HG03469 (cell line): Measurements from ENCODE around the gene NOP14.
"Not testable (repeated sequence)": the region's sequence is repeated elsewhere in the genome, so short reads cannot be mapped to it uniquely, and the experiment has no call there.

ENCODE experiments used
- ATAC-seq: cut with Tn5 transposase; IDR thresholded peaks from one replicate; pipeline ENCODE4 v1.9.1; 2021; ENCODE audit warnings: mild to moderate bottlenecking, moderate library complexity, moderate number of reproducible peaks; ENCODE audit not compliant: unreplicated experiment

NOP14 gene

GRCh38 chr4:2963175-2963965, at the start of gene NOP14, which contains the start of gene GRK4:
Gene NOP14 (minus strand): TSS chr4:2963406. CDS start chr4:2963319, 87 bp downstream.
Gene GRK4 (plus strand): TSS chr4:2963571. CDS start chr4:2964071, 500 bp downstream.
- peak; percentile 91 for ATAC-seq

- no peak for ATAC-seq
Observed at GRCh38 chr4:3011456-3012220, 48.4 kb upstream of the NOP14 start.

- ATAC-seq = no peak
Observed at GRCh38 chr4:3010998-3011397, 47.8 kb upstream of the NOP14 start.

- no peak for ATAC-seq
Observed at GRCh38 chr4:3010577-3010976, 47.4 kb upstream of the NOP14 start.

GRCh38 chr4:3009422-3009821, 46.2 kb upstream of the NOP14 start:
- no peak for ATAC-seq

- ATAC-seq = no peak
Observed at GRCh38 chr4:3007724-3008123, 44.5 kb upstream of the NOP14 start.

GRCh38 chr4:2996415-2996814, 33.2 kb upstream of the NOP14 start:
- ATAC-seq = no peak

- no peak for ATAC-seq
Observed at GRCh38 chr4:2995546-2996265, 32.5 kb upstream of the NOP14 start.

- ATAC-seq = no peak
Observed at GRCh38 chr4:2994917-2995316, 31.7 kb upstream of the NOP14 start.

GRCh38 chr4:2991243-2991642, 28.0 kb upstream of the NOP14 start:
- ATAC-seq = no peak

GRCh38 chr4:2983715-2984114, 20.5 kb upstream of the NOP14 start:
- ATAC-seq = not testable (repeated sequence)

GRCh38 chr4:2982012-2982411, 18.8 kb upstream of the NOP14 start:
- ATAC-seq = no peak

GRCh38 chr4:2981256-2981819, 18.1 kb upstream of the NOP14 start:
- ATAC-seq = no peak

GRCh38 chr4:2977211-2978088, 14.2 kb upstream of the NOP14 start:
- ATAC-seq = no peak

GRCh38 chr4:2971275-2971674, 8.1 kb upstream of the NOP14 start:
- ATAC-seq = no peak

GRCh38 chr4:2968381-2968780, 5.2 kb upstream of the NOP14 start:
- ATAC-seq = no peak

- no peak for ATAC-seq
Observed at GRCh38 chr4:2965262-2965661, 2.1 kb upstream of the NOP14 start.

GRCh38 chr4:2964706-2965258, 1.6 kb upstream of the NOP14 start:
- no peak for ATAC-seq

GRCh38 chr4:2963966-2964471, 813 bp upstream of the NOP14 start:
- ATAC-seq = peak; percentile 9
